ENCODE measurements around the gene SFTPB.
"Not testable (repeated sequence)": the region's sequence is repeated elsewhere in the genome, so short reads cannot be mapped to it uniquely, and the experiment has no call there.

SFTPB gene

DNA sequence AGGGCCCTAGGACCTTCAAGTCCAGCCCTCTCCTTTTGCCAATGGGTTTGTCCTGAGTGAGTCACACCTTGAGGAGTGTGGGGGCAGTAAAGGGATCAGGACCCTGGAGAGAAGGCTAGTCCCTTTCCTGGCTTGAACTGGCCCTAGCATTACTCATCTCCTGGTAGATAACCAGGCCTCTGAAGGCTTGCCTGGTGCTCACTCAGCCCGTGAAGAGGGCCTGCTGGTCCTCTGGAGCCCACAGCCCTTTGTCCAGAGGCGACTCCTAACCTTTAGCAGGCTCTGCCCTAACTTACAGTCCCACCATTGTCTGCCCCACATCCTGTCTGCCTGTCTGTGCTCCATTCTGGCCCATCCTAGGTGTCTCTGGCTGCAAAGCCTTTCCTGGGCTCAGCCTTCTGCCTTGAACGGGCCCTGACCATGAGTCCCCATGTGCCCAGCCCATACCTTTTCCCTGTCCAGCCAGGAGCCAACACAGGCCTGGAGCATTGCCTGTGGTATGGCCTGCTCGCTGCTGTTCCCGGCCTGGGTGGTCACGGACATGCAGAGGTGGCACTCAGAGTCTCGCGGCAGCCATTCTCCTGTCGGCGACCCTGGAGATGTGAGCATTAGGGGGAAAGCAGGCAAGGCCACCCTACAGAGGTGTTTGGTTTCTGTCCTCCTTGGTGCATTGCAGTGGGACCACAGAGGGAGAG is 5.0 kb downstream of the SFTPB start:
- DNase-seq (ENCODE audit: insufficient read length, low spot score) (no peak), FAIRE-seq (no peak)
- TF ChIP-seq, protein P1, sequence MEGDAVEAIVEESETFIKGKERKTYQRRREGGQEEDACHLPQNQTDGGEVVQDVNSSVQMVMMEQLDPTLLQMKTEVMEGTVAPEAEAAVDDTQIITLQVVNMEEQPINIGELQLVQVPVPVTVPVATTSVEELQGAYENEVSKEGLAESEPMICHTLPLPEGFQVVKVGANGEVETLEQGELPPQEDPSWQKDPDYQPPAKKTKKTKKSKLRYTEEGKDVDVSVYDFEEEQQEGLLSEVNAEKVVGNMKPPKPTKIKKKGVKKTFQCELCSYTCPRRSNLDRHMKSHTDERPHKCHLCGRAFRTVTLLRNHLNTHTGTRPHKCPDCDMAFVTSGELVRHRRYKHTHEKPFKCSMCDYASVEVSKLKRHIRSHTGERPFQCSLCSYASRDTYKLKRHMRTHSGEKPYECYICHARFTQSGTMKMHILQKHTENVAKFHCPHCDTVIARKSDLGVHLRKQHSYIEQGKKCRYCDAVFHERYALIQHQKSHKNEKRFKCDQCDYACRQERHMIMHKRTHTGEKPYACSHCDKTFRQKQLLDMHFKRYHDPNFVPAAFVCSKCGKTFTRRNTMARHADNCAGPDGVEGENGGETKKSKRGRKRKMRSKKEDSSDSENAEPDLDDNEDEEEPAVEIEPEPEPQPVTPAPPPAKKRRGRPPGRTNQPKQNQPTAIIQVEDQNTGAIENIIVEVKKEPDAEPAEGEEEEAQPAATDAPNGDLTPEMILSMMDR (IDR thresholded peaks at IDR 0.05; ENCODE audit: insufficient read depth, missing control alignments): no peak

GRCh38 chr2:85661139-85661858 is 6.7 kb downstream of the SFTPB start:
- FAIRE-seq (no peak), DNase-seq (ENCODE audit: insufficient read length, low spot score) (no peak)
- TF ChIP-seq, protein P1 (IDR thresholded peaks at IDR 0.05; ENCODE audit: insufficient read depth, missing control alignments): no peak

DNA sequence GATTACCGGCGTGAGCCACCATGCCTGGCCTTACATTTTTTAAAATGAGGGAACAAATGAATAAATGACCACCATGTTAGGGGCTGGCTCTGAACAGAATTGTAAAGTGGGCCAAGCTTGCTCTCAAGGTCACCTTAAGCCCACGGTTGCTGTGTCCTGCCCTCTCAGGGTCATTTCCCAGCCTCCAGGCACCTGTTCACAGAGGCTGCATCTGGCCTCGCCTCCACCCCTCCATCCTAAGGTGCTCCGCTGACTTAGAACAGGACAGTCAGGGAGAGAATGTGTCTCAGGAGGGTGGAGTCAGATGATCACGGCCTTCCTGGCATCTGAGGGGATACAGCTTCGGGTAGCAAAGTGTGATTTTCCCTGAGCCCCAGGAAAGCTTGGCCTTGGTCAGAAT is 7.3 kb downstream of the SFTPB start:
- TF ChIP-seq, protein P1 (IDR thresholded peaks at IDR 0.05; ENCODE audit: insufficient read depth, missing control alignments): no peak
- FAIRE-seq (no peak), DNase-seq (ENCODE audit: insufficient read length, low spot score) (no peak)

DNA sequence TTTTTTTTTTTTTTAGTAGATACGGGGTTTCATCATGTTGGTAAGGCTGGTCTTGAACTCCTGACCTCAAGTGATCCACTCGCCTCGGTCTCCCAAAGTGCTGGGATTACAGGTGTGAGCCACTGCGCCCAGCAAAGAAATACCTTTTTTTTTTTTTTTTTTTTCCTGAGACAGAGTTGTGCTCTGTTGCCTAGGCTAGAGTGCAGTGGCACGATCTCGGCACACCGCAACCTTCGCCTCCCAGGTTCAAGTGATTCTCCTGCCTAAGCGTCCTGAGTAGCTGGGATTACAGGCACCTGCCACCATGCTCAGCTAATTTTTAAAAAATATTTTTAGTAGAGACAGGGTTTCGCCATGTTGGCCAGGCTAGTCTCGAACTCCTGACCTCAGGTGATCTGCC is 7.7 kb downstream of the SFTPB start:
- not testable (repeated sequence) for FAIRE-seq; DNase-seq (ENCODE audit: insufficient read length, low spot score)

DNA sequence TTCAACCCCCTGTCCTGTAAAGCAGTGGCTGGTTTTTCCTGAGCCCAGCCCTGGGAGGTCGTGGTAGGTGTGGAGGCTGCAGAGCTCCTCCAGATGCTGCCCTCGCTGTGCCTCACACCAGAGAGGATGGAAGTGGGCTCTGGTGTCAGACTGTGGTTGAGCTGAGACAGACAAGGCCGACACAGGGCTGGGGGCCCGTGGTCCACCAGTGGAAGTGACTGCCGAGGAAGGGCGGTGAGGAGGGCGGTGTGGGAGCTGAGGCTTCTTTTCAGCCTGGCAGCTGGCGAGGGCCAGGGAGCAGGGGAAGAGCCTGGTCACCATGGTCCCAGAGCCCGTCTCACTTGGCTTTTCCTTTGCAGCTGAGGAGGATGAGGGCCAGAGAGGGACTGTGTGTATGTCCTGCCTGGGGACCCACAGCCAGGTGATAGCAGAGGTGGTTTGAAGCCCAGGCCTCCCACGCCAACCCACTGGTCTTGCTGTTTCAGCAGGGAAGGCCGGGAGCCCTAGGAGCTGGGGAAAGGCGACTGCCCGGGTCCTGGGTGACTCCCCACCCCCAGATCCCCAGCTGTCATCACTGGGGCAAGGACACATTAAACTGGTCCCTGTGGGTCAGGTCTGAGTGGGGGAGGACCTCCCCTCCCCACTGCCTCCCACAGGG is 8.5 kb downstream of the SFTPB start:
- DNase-seq (ENCODE audit: insufficient read length, low spot score) (no peak), FAIRE-seq (no peak)
- TF ChIP-seq, protein P1 (IDR thresholded peaks at IDR 0.05; ENCODE audit: insufficient read depth, missing control alignments): no peak

DNA sequence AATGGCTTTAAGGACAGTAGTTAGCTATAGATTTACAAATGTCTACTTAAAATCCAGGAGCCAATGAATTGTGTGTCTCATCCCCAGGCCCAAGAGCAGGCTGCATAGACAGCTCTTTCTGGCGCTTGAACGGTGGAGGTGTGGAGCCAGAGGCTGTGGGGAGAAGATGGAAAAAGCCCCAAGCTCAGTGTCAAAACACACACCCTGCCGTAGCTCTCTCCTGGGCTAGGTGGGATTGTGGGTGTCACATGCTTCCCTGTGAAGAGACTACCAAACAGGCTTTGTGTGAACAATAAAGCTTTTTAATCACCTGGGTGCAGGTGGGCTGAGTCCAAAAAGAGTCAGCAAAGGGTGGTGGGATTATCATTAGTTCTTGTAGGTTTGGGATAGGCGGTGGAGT is 10.6 kb downstream of the SFTPB start:
- not testable (repeated sequence) for FAIRE-seq; DNase-seq (ENCODE audit: insufficient read length, low spot score)

- no peak for FAIRE-seq
- no peak for DNase-seq (ENCODE audit: insufficient read length, low spot score)
- TF ChIP-seq, protein P1 (IDR thresholded peaks at IDR 0.05; ENCODE audit: insufficient read depth, missing control alignments): no peak
Observed at GRCh38 chr2:85656468-85656867, 11.5 kb downstream of the SFTPB start.

DNA sequence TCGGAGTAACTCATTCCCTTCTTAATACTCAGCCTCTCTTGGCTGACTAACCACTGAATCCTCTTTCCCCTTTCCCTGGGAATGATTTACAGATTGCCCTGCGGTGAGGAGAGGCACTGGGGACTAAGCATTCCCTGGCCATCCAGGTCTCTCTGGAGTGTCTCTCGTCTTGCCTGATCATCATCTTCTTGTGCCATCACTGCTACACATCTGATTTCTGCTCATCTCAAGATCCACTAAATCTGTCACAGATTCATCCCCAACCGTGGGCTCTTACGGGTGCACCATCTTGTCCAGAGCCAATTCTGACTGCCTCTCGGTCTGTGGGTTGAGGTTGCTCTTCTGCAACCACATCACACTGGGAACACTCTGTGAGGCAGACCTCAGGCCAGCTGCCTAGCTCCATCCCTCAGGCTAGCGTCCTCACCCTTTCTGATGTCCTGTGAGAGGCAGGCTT is 12.0 kb downstream of the SFTPB start:
- no peak for DNase-seq (ENCODE audit: insufficient read length, low spot score)
- no peak for FAIRE-seq
- TF ChIP-seq, protein P1 (IDR thresholded peaks at IDR 0.05; ENCODE audit: insufficient read depth, missing control alignments): no peak
